PC-9 (cell line): ENCODE results near the gene TIAM2. TPM values are rescaled to one million over a fixed set of nuclear protein-coding genes. Genes with fewer than 3 reads are reported as not detected.

Experiments
- BruUV-seq: library from RNA; stranded (reverse); fragments of 400-500 nt; replicated peaks from 2 replicates; lab custom pipeline; 2021; lab: Mats Ljungman, UMichigan
- CTCF ChIA-PET: fragments of 300-600 bp; sonication (Branson Sonifier 250); formaldehyde crosslinking; loops from one replicate; lab custom pipeline; 2022; ENCODE audit warnings: antibody characterized with exemption; lab: Charles Lee
- POLR2A ChIA-PET: fragments of 300-600 bp; sonication (Branson Sonifier 250); formaldehyde crosslinking; loops from one replicate; lab custom pipeline; 2022; ENCODE audit warnings: antibody characterized with exemption; ENCODE audit not compliant: unreplicated experiment; lab: Charles Lee
- DNase-seq, 2 experiments: peaks; one replicate each; pipeline versions ENCODE4 v3.0.0 to v3.0.0-alpha.2; 2015 to 2022; ENCODE audit warnings: mixed read lengths in 1 of 2
- H2AFZ ChIP-seq: fragments of 200-600 bp; sonication (generic); 2 replicates; pipeline ENCODE4 v1.8.1; 2017; ENCODE audit warnings: antibody characterized with exemption
- H3F3A ChIP-seq: fragments of 200-600 bp; sonication (generic); 2 replicates; pipeline ENCODE4 v1.8.1; 2017; ENCODE audit warnings: antibody characterized with exemption, mild to moderate bottlenecking, low read depth; ENCODE audit not compliant: insufficient read depth
- H3K27ac ChIP-seq: fragments of 200-600 bp; sonication (generic); 2 replicates; pipeline ENCODE4 v1.6.1; 2016; ENCODE audit warnings: mixed run types
- H3K27me3 ChIP-seq: fragments of 200-600 bp; sonication (generic); 2 replicates; pipeline ENCODE4 v1.6.1; 2016; ENCODE audit warnings: low read depth, mixed run types; ENCODE audit not compliant: insufficient read depth
- H3K36me3 ChIP-seq: fragments of 200-600 bp; sonication (generic); 2 replicates; pipeline ENCODE4 v1.6.1; 2016; ENCODE audit warnings: low read depth, mixed run types
- H3K4me1 ChIP-seq: fragments of 200-600 bp; sonication (generic); replicated peaks from 2 replicates; pipeline ENCODE4 v1.6.1; 2016; ENCODE audit warnings: mixed run types; ENCODE audit not compliant: insufficient read depth
- H3K4me2 ChIP-seq: fragments of 200-600 bp; sonication (generic); 2 replicates; pipeline ENCODE4 v1.6.1; 2017; ENCODE audit warnings: mixed run types
- H3K4me3 ChIP-seq: fragments of 200-600 bp; sonication (generic); 2 replicates; pipeline ENCODE4 v1.6.1; 2016; ENCODE audit warnings: mixed run types
- H3K79me2 ChIP-seq: fragments of 200-600 bp; sonication (generic); 2 replicates; pipeline ENCODE4 v1.6.1; 2017; ENCODE audit warnings: low read depth, mixed run types
- H3K9me2 ChIP-seq: fragments of 200-600 bp; sonication (generic); 2 replicates; pipeline ENCODE4 v1.8.1; 2017; ENCODE audit warnings: mild to moderate bottlenecking; ENCODE audit not compliant: insufficient read depth
- H3K9me3 ChIP-seq: fragments of 200-600 bp; sonication (generic); 2 replicates; pipeline ENCODE4 v1.8.1; 2016; ENCODE audit warnings: low read depth; ENCODE audit not compliant: insufficient read depth
- H4K20me1 ChIP-seq: fragments of 200-600 bp; sonication (generic); 2 replicates; pipeline ENCODE4 v1.8.1; 2017; ENCODE audit not compliant: insufficient read depth
- EZH2 ChIP-seq: fragments of 200-600 bp; sonication (generic); IDR thresholded peaks from 2 replicates; pipeline ENCODE4 v1.8.0; 2017; ENCODE audit warnings: antibody characterized with exemption, low read depth
- intact Hi-C: fragments of 100-400 bp; cut with micrococcal nuclease; formaldehyde crosslinking; loops from one replicate; pipeline ENCODE4 v1.10.0; 2022; ENCODE audit not compliant: unreplicated experiment
- total RNA-seq: library from RNA; stranded (reverse); gene quantifications from 2 replicates; pipeline ENCODE4 v1.2.3, GENCODE V29; 2021
- TF ChIP-seq, protein P1 (sequence below): fragments of 200-600 bp; sonication (generic); conservative IDR thresholded peaks from 2 replicates; pipeline ENCODE4 v1.6.1; 2017; ENCODE audit warnings: mixed run types, antibody characterized with exemption, mild to moderate bottlenecking, moderate library complexity

Gene TIAM2
- total RNA-seq, 1 experiment from 2014 or later, result 11.4 TPM

DNA sequence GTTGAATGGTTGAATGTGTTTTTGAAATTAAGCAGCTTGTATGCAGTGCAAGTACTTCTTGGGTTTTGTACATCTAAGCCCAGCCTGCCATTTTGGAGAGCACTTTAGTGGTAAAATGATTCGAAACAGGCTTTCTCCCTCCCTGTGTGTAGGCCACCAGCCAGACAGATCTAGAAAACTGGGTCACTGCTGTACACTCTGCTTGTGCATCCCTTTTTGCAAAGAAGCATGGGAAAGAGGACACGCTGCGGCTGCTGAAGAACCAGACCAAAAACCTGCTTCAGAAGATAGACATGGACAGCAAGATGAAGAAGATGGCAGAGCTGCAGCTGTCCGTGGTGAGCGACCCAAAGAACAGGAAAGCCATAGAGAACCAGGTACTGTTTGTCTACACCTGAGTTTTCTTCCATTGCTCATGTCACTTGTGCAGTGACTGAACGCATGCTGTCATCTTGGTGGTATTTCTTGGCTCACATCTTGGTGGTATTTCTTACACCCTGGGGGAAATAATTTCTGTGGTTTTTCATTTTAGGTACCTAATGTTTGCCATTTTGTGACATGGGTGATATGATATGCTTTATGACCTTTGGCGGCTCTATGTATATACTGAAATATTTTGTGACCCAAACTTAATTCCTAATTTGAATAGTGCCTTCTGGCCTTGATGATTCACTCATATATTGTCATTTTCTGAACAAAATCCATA lies 153.0 kb downstream of the TIAM2 start:
- peak overlapping the region; percentile 26 for H3K4me2 ChIP-seq
- intact Hi-C loops, result no loop called here
- H3K9me2 ChIP-seq, result no peaks in the 10 kb centered on the region
- no peaks in the 10 kb centered on the region for H3K9me3 ChIP-seq
- no TSS peak for BruUV-seq
- peaks cover 20% of the 10 kb centered on the region for H3K4me1 ChIP-seq
- no peaks in the 10 kb centered on the region for H4K20me1 ChIP-seq
- H2AFZ ChIP-seq, result no peak overlapping the region
- H3K36me3 ChIP-seq, result no peaks in the 10 kb centered on the region
- ChIA-PET CTCF (interaction anchor here (0.6 kb wide), 1 partner anchor 216 kb away, joined by 9 read pairs; no protein-coding TSS in a partner anchor), POLR2A (no interaction called here)
- peaks cover 15% of the 10 kb centered on the region; the same call in 1 of the 2 replicates for H3F3A ChIP-seq
- DNase-seq, result peak in 1 of 2 experiments; percentile 85
- H3K27me3 ChIP-seq, result no peaks in the 10 kb centered on the region
- TF ChIP-seq, protein P1, sequence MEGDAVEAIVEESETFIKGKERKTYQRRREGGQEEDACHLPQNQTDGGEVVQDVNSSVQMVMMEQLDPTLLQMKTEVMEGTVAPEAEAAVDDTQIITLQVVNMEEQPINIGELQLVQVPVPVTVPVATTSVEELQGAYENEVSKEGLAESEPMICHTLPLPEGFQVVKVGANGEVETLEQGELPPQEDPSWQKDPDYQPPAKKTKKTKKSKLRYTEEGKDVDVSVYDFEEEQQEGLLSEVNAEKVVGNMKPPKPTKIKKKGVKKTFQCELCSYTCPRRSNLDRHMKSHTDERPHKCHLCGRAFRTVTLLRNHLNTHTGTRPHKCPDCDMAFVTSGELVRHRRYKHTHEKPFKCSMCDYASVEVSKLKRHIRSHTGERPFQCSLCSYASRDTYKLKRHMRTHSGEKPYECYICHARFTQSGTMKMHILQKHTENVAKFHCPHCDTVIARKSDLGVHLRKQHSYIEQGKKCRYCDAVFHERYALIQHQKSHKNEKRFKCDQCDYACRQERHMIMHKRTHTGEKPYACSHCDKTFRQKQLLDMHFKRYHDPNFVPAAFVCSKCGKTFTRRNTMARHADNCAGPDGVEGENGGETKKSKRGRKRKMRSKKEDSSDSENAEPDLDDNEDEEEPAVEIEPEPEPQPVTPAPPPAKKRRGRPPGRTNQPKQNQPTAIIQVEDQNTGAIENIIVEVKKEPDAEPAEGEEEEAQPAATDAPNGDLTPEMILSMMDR, result no peak
- TF ChIP-seq EZH2, result no peak
- H3K27ac ChIP-seq, result no peak overlapping the region
- H3K79me2 ChIP-seq, result no peaks in the 10 kb centered on the region
- no peak overlapping the region for H3K4me3 ChIP-seq

- ChIA-PET CTCF (no interaction called here), POLR2A (no interaction called here)
Measured at GRCh38 chr6:155150967-155151671, 156.0 kb downstream of the TIAM2 start.

More at GRCh38 chr6:155150967-155151671, 156.0 kb downstream of the TIAM2 start:
- H3K4me1 ChIP-seq, result peaks cover 50% of the 10 kb centered on the region
- H3K27ac ChIP-seq, result no peak overlapping the region
- no peaks in the 10 kb centered on the region for H4K20me1 ChIP-seq
- H3K4me3 ChIP-seq, result no peak overlapping the region
- peaks cover 32% of the 10 kb centered on the region for H3F3A ChIP-seq
- no peak overlapping the region for H3K4me2 ChIP-seq
- H2AFZ ChIP-seq, result no peak overlapping the region
- H3K27me3 ChIP-seq, result no peaks in the 10 kb centered on the region
- intact Hi-C loops, result no loop called here
- BruUV-seq, result no TSS peak
- TF ChIP-seq, protein P1, result no peak
- no peak for TF ChIP-seq EZH2
- no peaks in the 10 kb centered on the region for H3K36me3 ChIP-seq
- H3K9me2 ChIP-seq, result no peaks in the 10 kb centered on the region
- no peaks in the 10 kb centered on the region for H3K79me2 ChIP-seq
- DNase-seq, result no peak
- no peaks in the 10 kb centered on the region for H3K9me3 ChIP-seq
